Measurements from ENCODE around the gene WDR90. TPM values are rescaled to one million over a fixed set of nuclear protein-coding genes. Genes with fewer than 3 reads are reported as not detected.

Gene WDR90
- total and polyA plus RNA-seq, 10 of the 15 experiments (the other 5 are each of a cell fraction or from before 2014, with no cell fraction given) = 2.0 to 65.0 (median 16.7) TPM

DNA sequence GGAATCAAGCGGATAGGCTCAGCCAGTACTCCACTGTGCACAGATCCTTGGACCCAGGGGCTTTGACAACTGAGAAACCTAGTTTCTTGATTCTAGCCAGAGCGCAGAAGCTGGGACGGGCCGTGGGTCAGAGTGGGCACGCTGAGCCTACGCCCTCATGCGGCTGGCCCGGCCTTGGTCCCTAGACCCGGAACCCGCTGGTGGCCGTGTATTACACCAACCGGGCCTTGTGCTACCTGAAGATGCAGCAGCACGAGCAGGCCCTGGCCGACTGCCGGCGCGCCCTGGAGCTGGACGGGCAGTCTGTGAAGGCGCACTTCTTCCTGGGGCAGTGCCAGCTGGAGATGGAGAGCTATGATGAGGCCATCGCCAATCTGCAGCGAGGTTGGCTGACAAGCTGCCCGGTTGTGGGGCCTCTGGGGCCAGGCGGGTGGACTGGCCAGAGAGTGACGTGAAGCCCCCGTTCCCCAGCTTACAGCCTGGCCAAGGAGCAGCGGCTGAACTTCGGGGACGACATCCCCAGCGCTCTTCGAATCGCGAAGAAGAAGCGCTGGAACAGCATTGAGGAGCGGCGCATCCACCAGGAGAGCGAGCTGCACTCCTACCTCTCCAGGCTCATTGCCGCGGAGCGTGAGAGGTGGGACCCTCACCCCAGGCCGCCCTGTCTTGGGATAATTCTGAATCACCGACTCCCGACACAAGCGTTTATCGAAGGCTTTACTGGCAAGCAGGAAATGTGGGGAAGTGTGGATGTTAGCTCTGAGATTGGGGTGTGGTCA, 32.0 kb downstream of the WDR90 start:
- SMC1A ChIA-PET (ENCODE audit: uncharacterized antibody, unreplicated experiment) = no interaction called here
- Histone ChIP-seq H3K36me3 (ENCODE audit: control insufficient read depth in 2 of 2, insufficient read depth in 2 of 2, low read length in 1 of 2) (peaks cover 6 to 9% of the 10 kb centered on the region in 2 experiments; a peak in 2 of 4 replicates), H3K4me2 (ENCODE audit: control insufficient read depth, insufficient read depth) (peak overlapping the region; percentile 98), H3K9ac (ENCODE audit: control insufficient read depth, insufficient read depth, low read length) (peak overlapping the region; percentile 88), H3K9me3 (replicated peaks; ENCODE audit: control insufficient read depth, insufficient read depth, low read length) (no peaks in the 10 kb centered on the region), H3K4me1 (ENCODE audit: control insufficient read depth, insufficient read depth, low read length) (peaks cover 15% of the 10 kb centered on the region), H2AFZ (ENCODE audit: control insufficient read depth, low read depth, low read length) (no peak overlapping the region), H3K27me3 (replicated peaks in 1 of 2; ENCODE audit: control insufficient read depth in 2 of 2, insufficient read depth in 2 of 2, low read length in 1 of 2) (no peaks in the 10 kb centered on the region), H3K27ac (ENCODE audit: control insufficient read depth, insufficient read depth) (peak overlapping the region; percentile 53; the same call in 1 of the 2 replicates), H3K79me2 (ENCODE audit: control insufficient read depth, insufficient read depth, low read length) (peaks cover 24% of the 10 kb centered on the region), H3K4me3 (peak overlapping the region; percentile 77), H4K20me1 (ENCODE audit: control insufficient read depth, insufficient read depth) (peaks cover 6% of the 10 kb centered on the region; the same call in 1 of the 2 replicates)
- POLR2A ChIA-PET = interaction anchor here (1.0 to 2.0 kb wide), 6 partner anchors 9 to 41 kb away, joined by 3 to 13 read pairs (median 4); partner anchors contain the start of genes RHOT2 and WDR24
- CTCF ChIA-PET = interaction anchor here (1.0 to 1.5 kb wide), 2 partner anchors 9 to 14 kb away, joined by 3 to 4 read pairs; partner anchors contain the start of genes RHOT2 and WDR24
- intact Hi-C loops (cut with micrococcal nuclease; ENCODE audit: unreplicated experiment) = loop anchor here (5.0 kb wide), 1 partner anchor 44 kb away; the partner anchor contains the start of gene METTL26
- in situ Hi-C loops (cut with MboI) = no loop called here
- no peak for ATAC-seq
- FAIRE-seq = no peak
- BruUV-seq (replicated peaks) = no TSS peak
- DNase-seq (ENCODE audit: low read depth, low spot score) = no peak
- WGBS (ENCODE audit: insufficient coverage, insufficient replicate concordance, low lambda C conversion rate, missing lambda C conversion rate) = 52% methylated on average over 44 of the region's 44 CpGs
- RAD21 ChIA-PET (ENCODE audit: unreplicated experiment) = interaction anchor here (0.6 to 1.2 kb wide), 4 partner anchors 9 to 99 kb away, joined by 3 to 4 read pairs (median 3); partner anchors contain the start of genes ANTKMT and WDR24
- no peak for TF ChIP-seq NRF1 (conservative IDR thresholded peaks at IDR 0.05; ENCODE audit: low read depth, low read length)
- no peak for TF ChIP-seq EZH2 (IDR thresholded peaks at IDR 0.05; ENCODE audit: borderline replicate concordance, control insufficient read depth, low read depth, low read length)
- TF ChIP-seq CBFB (IDR thresholded peaks at IDR 0.05; ENCODE audit: low read depth) = 0 out of 2 replicates have a peak, but pooled peaks have one; percentile 11
- no peak for TF ChIP-seq TBL1XR1 (IDR thresholded peaks at IDR 0.05; ENCODE audit: low read depth, low read length)
- TF ChIP-seq, protein P1, sequence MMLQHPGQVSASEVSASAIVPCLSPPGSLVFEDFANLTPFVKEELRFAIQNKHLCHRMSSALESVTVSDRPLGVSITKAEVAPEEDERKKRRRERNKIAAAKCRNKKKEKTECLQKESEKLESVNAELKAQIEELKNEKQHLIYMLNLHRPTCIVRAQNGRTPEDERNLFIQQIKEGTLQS (IDR thresholded peaks at IDR 0.05; ENCODE audit: borderline replicate concordance, extremely low read depth, low read depth, low read length) = no peak
- no peak for TF ChIP-seq IRF4 (IDR thresholded peaks at IDR 0.05; ENCODE audit: low read depth, low read length)
- TF ChIP-seq SRF (IDR thresholded peaks at IDR 0.05; ENCODE audit: low read depth in 2 of 2, low read length in 2 of 2) = no peak
- TF ChIP-seq, protein P2, sequence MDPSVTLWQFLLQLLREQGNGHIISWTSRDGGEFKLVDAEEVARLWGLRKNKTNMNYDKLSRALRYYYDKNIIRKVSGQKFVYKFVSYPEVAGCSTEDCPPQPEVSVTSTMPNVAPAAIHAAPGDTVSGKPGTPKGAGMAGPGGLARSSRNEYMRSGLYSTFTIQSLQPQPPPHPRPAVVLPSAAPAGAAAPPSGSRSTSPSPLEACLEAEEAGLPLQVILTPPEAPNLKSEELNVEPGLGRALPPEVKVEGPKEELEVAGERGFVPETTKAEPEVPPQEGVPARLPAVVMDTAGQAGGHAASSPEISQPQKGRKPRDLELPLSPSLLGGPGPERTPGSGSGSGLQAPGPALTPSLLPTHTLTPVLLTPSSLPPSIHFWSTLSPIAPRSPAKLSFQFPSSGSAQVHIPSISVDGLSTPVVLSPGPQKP (IDR thresholded peaks at IDR 0.05; ENCODE audit: low read depth, low read length) = no peak
- TF ChIP-seq RBBP5 (conservative IDR thresholded peaks at IDR 0.05) = no peak
- TF ChIP-seq, protein P3, sequence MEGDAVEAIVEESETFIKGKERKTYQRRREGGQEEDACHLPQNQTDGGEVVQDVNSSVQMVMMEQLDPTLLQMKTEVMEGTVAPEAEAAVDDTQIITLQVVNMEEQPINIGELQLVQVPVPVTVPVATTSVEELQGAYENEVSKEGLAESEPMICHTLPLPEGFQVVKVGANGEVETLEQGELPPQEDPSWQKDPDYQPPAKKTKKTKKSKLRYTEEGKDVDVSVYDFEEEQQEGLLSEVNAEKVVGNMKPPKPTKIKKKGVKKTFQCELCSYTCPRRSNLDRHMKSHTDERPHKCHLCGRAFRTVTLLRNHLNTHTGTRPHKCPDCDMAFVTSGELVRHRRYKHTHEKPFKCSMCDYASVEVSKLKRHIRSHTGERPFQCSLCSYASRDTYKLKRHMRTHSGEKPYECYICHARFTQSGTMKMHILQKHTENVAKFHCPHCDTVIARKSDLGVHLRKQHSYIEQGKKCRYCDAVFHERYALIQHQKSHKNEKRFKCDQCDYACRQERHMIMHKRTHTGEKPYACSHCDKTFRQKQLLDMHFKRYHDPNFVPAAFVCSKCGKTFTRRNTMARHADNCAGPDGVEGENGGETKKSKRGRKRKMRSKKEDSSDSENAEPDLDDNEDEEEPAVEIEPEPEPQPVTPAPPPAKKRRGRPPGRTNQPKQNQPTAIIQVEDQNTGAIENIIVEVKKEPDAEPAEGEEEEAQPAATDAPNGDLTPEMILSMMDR (IDR thresholded peaks at IDR 0.05 in 2 of 3, conservative IDR thresholded peaks at IDR 0.05 in 1 of 3; ENCODE audit: control insufficient read depth in 2 of 3, extremely low read depth in 1 of 3, insufficient read depth in 1 of 3, low read depth in 3 of 3, low read length in 3 of 3) = peak in 2 of 3 experiments; percentile 7 to 15; a peak in 1 of 6 replicates
- TF ChIP-seq WRNIP1 (IDR thresholded peaks at IDR 0.05; ENCODE audit: borderline replicate concordance, low read depth, low read length) = no peak
- TF ChIP-seq, protein P4, sequence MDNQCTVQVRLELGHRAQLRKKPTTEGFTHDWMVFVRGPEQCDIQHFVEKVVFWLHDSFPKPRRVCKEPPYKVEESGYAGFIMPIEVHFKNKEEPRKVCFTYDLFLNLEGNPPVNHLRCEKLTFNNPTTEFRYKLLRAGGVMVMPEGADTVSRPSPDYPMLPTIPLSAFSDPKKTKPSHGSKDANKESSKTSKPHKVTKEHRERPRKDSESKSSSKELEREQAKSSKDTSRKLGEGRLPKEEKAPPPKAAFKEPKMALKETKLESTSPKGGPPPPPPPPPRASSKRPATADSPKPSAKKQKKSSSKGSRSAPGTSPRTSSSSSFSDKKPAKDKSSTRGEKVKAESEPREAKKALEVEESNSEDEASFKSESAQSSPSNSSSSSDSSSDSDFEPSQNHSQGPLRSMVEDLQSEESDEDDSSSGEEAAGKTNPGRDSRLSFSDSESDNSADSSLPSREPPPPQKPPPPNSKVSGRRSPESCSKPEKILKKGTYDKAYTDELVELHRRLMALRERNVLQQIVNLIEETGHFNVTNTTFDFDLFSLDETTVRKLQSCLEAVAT (IDR thresholded peaks at IDR 0.05) = 0 out of 2 replicates have a peak, but pooled peaks have one; percentile 50
